CD4-positive, alpha-beta T cell treated with Interleukin-1 beta for 1 hour (primary cell): ENCODE results near the gene SESN3.
A peak's percentile ranks its signal among the peaks of the same experiment; 100 is the strongest.
"Not testable (repeated sequence)": the region's sequence is repeated elsewhere in the genome, so short reads cannot be mapped to it uniquely, and the experiment has no call there.

Experiments
- DNase-seq, 2 donors: peaks; one replicate each; pipeline ENCODE4 v3.0.0-alpha.2; 2020 to 2022

SESN3 gene, protein sequence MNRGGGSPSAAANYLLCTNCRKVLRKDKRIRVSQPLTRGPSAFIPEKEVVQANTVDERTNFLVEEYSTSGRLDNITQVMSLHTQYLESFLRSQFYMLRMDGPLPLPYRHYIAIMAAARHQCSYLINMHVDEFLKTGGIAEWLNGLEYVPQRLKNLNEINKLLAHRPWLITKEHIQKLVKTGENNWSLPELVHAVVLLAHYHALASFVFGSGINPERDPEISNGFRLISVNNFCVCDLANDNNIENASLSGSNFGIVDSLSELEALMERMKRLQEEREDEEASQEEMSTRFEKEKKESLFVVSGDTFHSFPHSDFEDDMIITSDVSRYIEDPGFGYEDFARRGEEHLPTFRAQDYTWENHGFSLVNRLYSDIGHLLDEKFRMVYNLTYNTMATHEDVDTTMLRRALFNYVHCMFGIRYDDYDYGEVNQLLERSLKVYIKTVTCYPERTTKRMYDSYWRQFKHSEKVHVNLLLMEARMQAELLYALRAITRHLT

GRCh38 chr11:95231127-95231880 is at the start of gene SESN3:
SESN3 (minus strand) TSS chr11:95231202; CDS start chr11:95230860, 342 bp downstream.
- peak; percentile 99 for DNase-seq

- no peak for DNase-seq
Measured at GRCh38 chr11:95279921-95280868, 49.2 kb upstream of the SESN3 start.

DNA sequence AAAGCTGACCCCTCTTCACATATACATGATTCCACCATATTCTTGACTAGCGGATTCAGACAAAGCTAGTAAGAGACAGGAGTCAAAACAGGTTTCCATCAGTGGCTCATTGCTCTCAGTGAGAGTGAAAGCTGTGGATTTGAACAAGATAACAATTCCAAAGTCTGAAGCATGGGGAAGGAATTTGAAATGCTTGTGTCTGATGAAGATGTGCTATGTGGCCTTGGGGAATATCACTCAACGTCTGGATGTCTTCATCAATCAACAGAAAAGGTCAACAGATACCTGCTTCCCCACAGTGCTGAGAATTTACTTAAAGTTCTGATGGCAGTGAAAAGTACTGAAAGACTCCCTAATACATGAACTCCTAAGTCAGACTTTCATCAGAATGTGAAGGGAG is 46.9 kb upstream of the SESN3 start:
- no peak for DNase-seq

DNA sequence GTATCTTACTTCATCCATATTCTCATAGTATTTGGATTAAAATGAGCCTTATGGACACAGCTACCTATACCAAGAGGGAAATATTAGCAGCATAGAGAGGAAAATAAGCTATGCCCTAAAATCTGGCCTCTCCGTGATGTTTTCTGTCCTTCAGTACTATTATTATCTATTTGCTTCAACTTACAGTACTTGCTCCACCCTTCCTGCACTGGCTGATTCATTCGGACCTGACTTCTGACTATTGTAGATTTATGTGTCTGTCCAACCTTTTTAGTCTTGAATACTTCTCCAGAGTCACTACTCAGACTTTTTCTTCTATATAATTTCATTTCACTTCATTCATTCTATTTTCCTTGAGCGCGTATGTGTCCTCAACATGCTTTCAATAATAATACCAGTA is 45.1 kb upstream of the SESN3 start:
- no peak for DNase-seq

DNA sequence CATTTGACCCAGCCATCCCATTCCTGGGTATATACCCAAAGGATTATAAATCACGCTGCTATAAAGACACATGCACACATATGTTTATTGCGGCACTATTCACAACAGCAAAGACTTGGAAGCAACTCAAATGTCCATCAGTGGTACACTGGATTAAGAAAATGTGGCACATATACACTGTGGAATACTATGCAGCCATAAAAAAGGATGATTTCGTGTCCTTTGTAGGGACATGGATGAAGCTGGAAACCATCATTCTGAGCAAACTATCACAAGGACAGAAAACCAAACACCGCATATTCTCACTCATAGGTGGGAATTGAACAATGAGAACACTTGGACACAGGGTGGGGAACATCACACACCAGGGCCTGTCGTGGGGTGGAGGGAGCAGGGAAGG is 42.6 kb upstream of the SESN3 start:
- not testable (repeated sequence) for DNase-seq

- no peak for DNase-seq
Measured at GRCh38 chr11:95269036-95269819, 38.2 kb upstream of the SESN3 start.

- DNase-seq = no peak
Measured at GRCh38 chr11:95268391-95268790, 37.4 kb upstream of the SESN3 start.

GRCh38 chr11:95267601-95268213 is 36.7 kb upstream of the SESN3 start:
- no peak for DNase-seq

GRCh38 chr11:95266751-95267374 is 35.9 kb upstream of the SESN3 start:
- DNase-seq = no peak

DNA sequence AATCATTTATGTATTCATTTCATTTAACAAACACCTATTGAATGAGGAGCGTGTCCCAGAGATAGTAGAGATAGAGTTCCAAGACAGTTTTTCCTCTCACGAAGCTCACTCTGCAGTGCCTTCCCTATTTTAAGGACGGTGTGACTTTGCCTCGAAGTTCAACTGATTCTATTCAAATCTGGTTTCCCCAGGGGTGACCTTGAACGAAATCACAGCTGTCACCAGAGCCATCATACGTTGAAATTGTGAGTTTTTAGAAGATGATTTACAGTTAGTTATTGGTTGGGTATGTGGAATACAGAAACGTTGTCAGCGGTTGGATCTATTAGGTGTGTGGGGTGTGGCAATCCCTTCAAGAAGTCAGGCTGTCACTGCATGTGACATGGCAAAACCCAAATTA is 33.9 kb upstream of the SESN3 start:
- no peak for DNase-seq

DNA sequence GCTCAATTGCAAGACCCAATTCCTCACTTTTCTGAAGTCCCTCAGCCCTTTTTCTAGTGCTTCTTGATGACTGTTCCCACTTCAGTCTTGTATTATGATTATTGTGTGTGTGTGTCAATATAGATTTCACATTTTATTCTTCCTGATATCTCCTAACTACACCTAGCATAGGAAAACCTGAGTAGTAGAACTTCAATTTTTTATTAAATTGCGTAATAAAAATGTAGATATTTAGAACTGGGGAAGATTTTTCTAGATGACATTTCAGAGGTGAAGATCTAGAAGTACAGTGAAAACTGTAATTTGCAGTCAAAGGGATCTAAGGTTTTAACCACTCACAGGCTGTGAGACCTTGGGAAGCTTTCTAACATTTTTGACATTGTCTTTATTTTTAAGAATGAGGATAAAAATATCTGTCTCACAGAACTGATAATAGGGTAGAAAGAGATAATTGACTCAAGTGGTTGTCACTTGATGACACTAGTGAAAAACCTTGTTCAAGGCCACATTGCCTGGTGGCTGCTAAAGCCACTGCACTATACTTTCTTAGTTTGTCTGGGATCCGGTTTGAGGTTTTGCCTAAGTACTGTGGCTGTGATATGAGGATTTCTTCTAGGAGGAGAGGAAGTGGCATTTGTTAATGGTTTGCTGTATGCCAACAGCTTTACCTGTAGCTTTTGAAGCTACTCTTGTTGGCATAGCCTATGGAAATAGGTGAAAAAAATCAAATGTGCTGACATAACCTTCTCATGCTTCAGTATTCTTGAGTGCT is 32.2 kb upstream of the SESN3 start:
- no peak for DNase-seq

DNA sequence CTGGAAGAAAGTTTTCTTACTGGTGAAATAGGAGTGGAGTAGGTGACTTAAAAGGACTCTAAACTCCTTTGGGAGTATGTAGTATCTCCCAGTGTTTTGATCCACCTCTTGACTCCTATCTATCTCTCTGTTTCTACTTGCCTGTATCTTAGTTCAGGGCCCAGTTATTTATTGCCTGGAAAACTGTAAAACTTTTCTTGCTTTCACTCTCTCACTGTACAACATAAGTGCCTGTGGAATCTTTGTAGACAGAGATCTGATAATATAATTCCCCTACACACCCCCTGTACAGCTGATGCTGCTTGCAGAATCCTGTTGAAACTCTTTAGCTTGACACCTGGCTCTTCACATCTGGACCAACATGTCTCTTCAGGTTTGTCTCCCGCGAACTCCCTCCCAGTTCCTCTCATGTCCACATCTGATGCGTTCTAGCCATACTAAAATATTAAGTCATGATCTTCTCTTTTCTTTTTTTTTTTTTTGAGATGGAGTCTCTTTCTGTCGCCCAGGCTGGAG is 26.5 kb upstream of the SESN3 start:
- no peak for DNase-seq

DNA sequence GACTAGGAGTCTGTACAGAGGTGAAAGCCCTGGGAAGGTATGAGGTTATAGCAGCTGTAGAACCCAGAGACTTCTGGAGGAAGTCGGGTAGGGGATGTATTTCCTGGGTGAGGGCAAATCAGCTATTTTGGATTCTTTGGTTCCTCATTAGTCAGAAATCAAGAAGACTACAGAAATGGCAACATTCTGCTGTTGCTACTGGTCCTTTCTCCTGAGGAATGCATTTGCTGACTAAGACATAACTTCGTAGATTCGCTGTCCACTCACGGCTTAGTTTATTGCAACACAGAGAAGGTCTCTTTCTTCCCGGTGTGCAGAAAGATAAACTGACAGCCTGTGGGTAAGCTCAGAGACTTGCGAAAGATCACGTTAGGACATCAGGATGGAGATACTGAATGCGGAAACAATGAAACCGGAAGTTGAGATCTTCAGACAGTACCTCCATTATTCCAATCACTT is 25.3 kb upstream of the SESN3 start:
- peak; percentile 12 to 36 for DNase-seq

DNA sequence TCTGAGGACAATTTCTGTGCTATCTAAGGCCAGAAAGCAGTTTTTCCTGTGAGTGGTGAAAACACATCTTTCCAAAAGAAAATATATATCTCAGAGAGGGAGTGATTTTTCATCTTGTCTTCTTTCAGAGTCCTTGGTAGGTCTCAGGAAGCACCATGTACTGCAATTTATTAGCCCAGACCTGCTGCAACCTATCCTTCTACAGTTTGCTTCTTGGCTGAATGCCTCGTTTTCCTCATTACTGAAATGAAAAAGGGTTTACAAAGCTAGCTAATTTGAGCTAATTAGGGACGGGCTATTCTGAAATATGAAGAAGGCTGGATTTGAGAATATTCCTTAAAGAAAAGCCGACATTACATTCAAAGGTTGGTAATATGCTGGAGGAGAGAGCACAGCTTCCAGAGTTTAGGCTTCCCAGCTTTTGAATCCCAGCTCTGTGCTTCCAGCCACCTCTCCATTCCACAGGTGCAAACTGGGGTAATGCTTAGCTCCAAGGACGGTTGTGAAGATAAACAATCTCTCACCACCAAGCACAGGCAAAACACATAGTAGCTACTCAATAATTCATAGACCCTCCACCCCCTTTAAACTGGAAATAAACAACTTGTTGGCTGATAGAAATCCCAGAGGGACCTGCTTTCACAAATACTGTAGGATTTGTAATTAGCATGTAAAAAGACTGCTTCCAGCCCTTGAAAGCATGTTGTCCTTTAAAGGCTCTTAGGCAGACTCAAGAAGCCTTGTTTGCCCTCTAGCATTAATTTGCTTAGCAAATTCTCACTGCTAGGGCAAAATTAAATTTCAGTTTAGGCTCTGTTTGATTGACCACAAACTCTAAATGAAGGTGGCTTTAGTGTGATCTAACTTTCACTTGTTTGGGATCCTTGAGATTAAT is 24.5 kb upstream of the SESN3 start:
- DNase-seq = no peak

GRCh38 chr11:95254716-95255115 is 23.7 kb upstream of the SESN3 start:
- DNase-seq = no peak

GRCh38 chr11:95254131-95254704 is 23.2 kb upstream of the SESN3 start:
- DNase-seq = peak; percentile 87 to 89

GRCh38 chr11:95253141-95253540 is 22.1 kb upstream of the SESN3 start:
- no peak for DNase-seq

- no peak for DNase-seq
Measured at GRCh38 chr11:95252586-95252985, 21.6 kb upstream of the SESN3 start.
